Osteoblast (primary cell): Measurements from ENCODE around the gene KCNC1. TPM values are rescaled to one million over a fixed set of nuclear protein-coding genes. Genes with fewer than 3 reads are reported as not detected.

ENCODE experiments used
- DNase-seq: peaks from one replicate; pipeline ENCODE4 v3.0.0; 2011; ENCODE audit warnings: low spot score, mixed read lengths; ENCODE audit not compliant: insufficient read length; ENCODE audit errors: missing footprints
- H2AFZ ChIP-seq: 2 replicates; pipeline ENCODE4 v1.6.0; 2011; ENCODE audit warnings: mild to moderate bottlenecking, low read length
- H3K27ac ChIP-seq: 2 replicates; pipeline ENCODE4 v1.5.1; 2011; ENCODE audit warnings: mild to moderate bottlenecking, low read depth, low read length, moderate library complexity
- H3K27me3 ChIP-seq: 2 replicates; pipeline ENCODE4 v1.6.0; 2012; ENCODE audit warnings: mild to moderate bottlenecking, control low read depth, inconsistent platforms, low read length, moderate library complexity; ENCODE audit not compliant: insufficient read depth
- H3K36me3 ChIP-seq: 2 replicates; pipeline ENCODE4 v1.5.1; 2011; ENCODE audit warnings: mild to moderate bottlenecking, low read length, control low read depth, moderate library complexity; ENCODE audit not compliant: insufficient read depth
- H3K4me1 ChIP-seq: 2 replicates; pipeline ENCODE4 v1.5.1; 2011; ENCODE audit warnings: mild to moderate bottlenecking, low read length, control low read depth, moderate library complexity; ENCODE audit not compliant: insufficient read depth
- H3K4me2 ChIP-seq: 2 replicates; pipeline ENCODE4 v1.6.0; 2011; ENCODE audit warnings: mild to moderate bottlenecking, low read length; ENCODE audit not compliant: insufficient read depth
- H3K4me3 ChIP-seq: fragments of 200-600 bp; sonication (generic); 3 replicates; pipeline ENCODE4 v1.5.1; 2012; ENCODE audit warnings: mild to moderate bottlenecking, low read length, inconsistent platforms; ENCODE audit not compliant: insufficient read depth
- H3K79me2 ChIP-seq: 2 replicates; pipeline ENCODE4 v1.6.0; 2012; ENCODE audit warnings: mild to moderate bottlenecking, low read length, control low read depth, inconsistent platforms; ENCODE audit not compliant: insufficient read depth
- H3K9me3 ChIP-seq: 2 replicates; pipeline ENCODE4 v1.5.1; 2011; ENCODE audit warnings: low read depth, low read length, control low read depth
- H4K20me1 ChIP-seq: 2 replicates; pipeline ENCODE4 v1.6.0; 2012; ENCODE audit warnings: mild to moderate bottlenecking, low read length, control low read depth; ENCODE audit not compliant: insufficient read depth
- CTCF ChIP-seq: IDR thresholded peaks from 2 replicates; pipeline ENCODE4 v1.5.1; 2011; ENCODE audit warnings: mild to moderate bottlenecking, low read depth, low read length, moderate library complexity; ENCODE audit errors: extremely low read depth
- total RNA-seq: library from RNA; depleted of rRNA; stranded (reverse); fragments of >200 nt; gene quantifications from 2 replicates; pipeline ENCODE4 v1.2.3, GENCODE V29; 2012

KCNC1 gene
- total RNA-seq, 1 donor, result under 0.01 TPM

- H3K4me3 ChIP-seq, result no peak overlapping the region
These were observed 2.6 kb downstream of the KCNC1 start for GRCh38 chr11:17736930-17737817.

DNA sequence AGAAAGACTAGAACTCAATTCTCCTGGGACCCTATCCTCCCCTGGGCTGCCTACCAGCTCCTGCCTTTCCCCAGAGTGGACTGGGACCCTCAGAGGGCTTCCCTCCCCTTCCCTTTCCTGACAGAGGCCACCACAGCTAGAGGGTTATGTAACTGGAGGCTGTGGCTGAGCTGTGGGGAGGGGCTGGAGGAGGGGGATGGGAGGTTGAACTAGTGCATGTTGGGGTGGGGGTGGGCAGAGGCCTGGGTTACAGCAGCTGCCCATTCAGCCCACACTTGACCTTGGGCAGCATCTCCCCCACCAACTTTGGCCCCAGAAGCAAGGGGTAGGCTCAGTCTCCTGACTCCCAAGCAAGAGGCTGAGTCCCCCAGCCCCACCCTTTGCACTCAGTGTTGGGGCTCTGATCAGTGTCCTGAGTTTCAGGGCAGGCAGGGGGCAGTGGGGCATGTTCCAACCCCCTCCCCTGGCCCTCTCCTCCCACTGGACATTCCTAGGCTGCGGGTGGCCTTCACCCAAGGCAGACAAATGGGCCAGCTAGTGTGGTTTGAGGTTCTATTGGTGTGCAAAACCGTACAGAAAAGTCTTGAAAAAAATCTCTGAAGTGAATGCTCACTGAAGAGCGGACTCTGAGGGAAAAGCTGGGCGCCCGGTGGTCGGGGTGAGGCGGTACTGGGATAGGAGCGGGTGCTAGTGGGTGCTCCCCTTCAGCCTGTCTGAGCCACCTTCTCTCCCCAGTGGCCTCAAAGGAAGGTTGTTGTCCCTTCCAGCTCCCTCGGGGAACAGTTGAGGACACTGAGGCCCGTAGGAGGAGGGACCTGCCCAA is 3.8 kb downstream of the KCNC1 start:
- peak; percentile 83 for DNase-seq
- H3K36me3 ChIP-seq, result no peaks in the 10 kb centered on the region
- H4K20me1 ChIP-seq, result peaks cover 2% of the 10 kb centered on the region
- no peak overlapping the region for H3K4me2 ChIP-seq
- peaks cover 62% of the 10 kb centered on the region for H3K27me3 ChIP-seq
- no peaks in the 10 kb centered on the region for H3K79me2 ChIP-seq
- peaks cover 4% of the 10 kb centered on the region for H3K4me1 ChIP-seq
- no peak overlapping the region for H3K4me3 ChIP-seq
- H3K9me3 ChIP-seq, result no peaks in the 10 kb centered on the region
- H3K27ac ChIP-seq, result no peak overlapping the region
- H2AFZ ChIP-seq, result no peak overlapping the region
- no peak for TF ChIP-seq CTCF

More at GRCh38 chr11:17736930-17737817, 2.6 kb downstream of the KCNC1 start:
- TF ChIP-seq CTCF, result no peak
- no peaks in the 10 kb centered on the region for H3K9me3 ChIP-seq
- no peak overlapping the region for H3K4me2 ChIP-seq
- peak; percentile 76 for DNase-seq
- H2AFZ ChIP-seq, result no peak overlapping the region
- no peaks in the 10 kb centered on the region for H3K79me2 ChIP-seq
- no peaks in the 10 kb centered on the region for H3K36me3 ChIP-seq
- H3K27me3 ChIP-seq, result peaks cover 74% of the 10 kb centered on the region
- H4K20me1 ChIP-seq, result peaks cover 3% of the 10 kb centered on the region
- H3K27ac ChIP-seq, result no peak overlapping the region
- H3K4me1 ChIP-seq, result peaks cover 4% of the 10 kb centered on the region

DNA sequence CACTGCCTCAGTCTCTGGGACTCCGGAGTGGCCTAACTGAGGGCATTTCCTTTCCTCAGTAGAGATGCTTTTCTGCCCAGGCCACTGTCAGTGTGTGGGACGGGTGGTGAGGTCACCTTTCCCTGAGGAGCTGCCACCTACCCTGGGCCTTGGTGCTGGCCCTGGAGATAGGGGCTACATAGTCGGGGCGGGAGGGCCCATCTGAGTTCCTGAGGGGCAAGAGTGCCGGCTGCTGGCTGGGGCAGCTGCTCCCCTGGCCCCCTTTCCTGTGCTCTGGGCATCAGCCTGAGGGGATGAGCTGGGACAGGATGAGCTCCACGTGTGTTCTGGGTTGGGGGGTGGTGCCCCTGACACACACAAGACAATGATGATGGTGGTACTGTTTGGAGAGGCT is 5.4 kb downstream of the KCNC1 start:
- Histone ChIP-seq H3K36me3 (no peaks in the 10 kb centered on the region), H3K79me2 (no peaks in the 10 kb centered on the region), H2AFZ (no peak overlapping the region), H3K4me1 (peaks cover 6% of the 10 kb centered on the region), H3K27ac (no peak overlapping the region), H3K4me2 (no peak overlapping the region), H4K20me1 (no peaks in the 10 kb centered on the region), H3K4me3 (no peak overlapping the region), H3K9me3 (no peaks in the 10 kb centered on the region), H3K27me3 (peaks cover 52% of the 10 kb centered on the region)
- DNase-seq, result no peak
- no peak for TF ChIP-seq CTCF
